Kidney (tissue), 14 donors: Measurements from ENCODE around the gene ZNF148. TPM values are rescaled to one million over a fixed set of nuclear protein-coding genes. Genes with fewer than 3 reads are reported as not detected.

Experiments
- DNase-seq, 5 donors: peaks; one replicate each; pipeline ENCODE4 v3.0.0-alpha.2; 2013 to 2020
- FAIRE-seq: peaks from 2 replicates; lab custom pipeline; 2012; peaks lifted over from hg19 to GRCh38; lab: Jason Lieb, UNC
- H3K27ac ChIP-seq, 2 donors: one replicate each; pipeline ENCODE4 v1.7.0; 2013; ENCODE audit warnings: low read depth in 2 of 2, low read length in 2 of 2, inconsistent platforms in 1 of 2
- H3K27me3 ChIP-seq: one replicate; pipeline ENCODE4 v1.7.1; 2013; ENCODE audit warnings: low read length, inconsistent platforms; ENCODE audit not compliant: control insufficient read depth, insufficient read depth
- H3K36me3 ChIP-seq, 3 donors: one replicate each; pipeline versions ENCODE4 v1.7.0 to v1.7.1; 2013; ENCODE audit warnings: low read length in 3 of 3, control low read depth in 1 of 3, inconsistent platforms in 1 of 3; ENCODE audit not compliant: insufficient read depth in 3 of 3, control insufficient read depth in 2 of 3
- H3K4me1 ChIP-seq, 3 donors: one replicate each; pipeline versions ENCODE4 v1.7.0 to v1.7.1; 2013; ENCODE audit warnings: low read length in 3 of 3, inconsistent platforms in 1 of 3, low read depth in 1 of 3; ENCODE audit not compliant: control insufficient read depth in 2 of 3, insufficient read depth in 2 of 3
- H3K4me3 ChIP-seq, 3 donors: one replicate each; pipeline versions ENCODE4 v1.7.0 to v1.8.1; 2013; ENCODE audit warnings: low read length in 3 of 3, control low read depth in 1 of 3, inconsistent platforms in 1 of 3
- H3K9ac ChIP-seq, 3 donors: one replicate each; pipeline versions ENCODE4 v1.7.0 to v1.7.1; 2013; ENCODE audit warnings: low read length in 3 of 3, control low read depth in 1 of 3, inconsistent platforms in 1 of 3
- H3K9me3 ChIP-seq, 3 donors: one replicate each; pipeline versions ENCODE4 v1.7.0 to v1.7.1; 2013; ENCODE audit warnings: low read length in 3 of 3, control low read depth in 1 of 3, inconsistent platforms in 1 of 3; ENCODE audit not compliant: control insufficient read depth in 2 of 3, insufficient read depth in 1 of 3
- intact Hi-C: fragments of 100-400 bp; cut with DNase I; formaldehyde crosslinking; loops from one replicate; pipeline ENCODE4 v1.11.1; 2022
- polyA plus RNA-seq: library from polyadenylated mRNA; stranded (reverse); fragments of 350-450 nt; fragmentation: Illumina TruSeq; extraction: RNeasy Lipid Tissue Mini Kit (QIAGEN cat#74804); gene quantifications from one replicate; pipeline ENCODE4 v1.2.3, GENCODE V29; 2014; ENCODE audit warnings: low read depth, low replicate concordance; ENCODE audit not compliant: insufficient read depth
- total RNA-seq: library from RNA; stranded (reverse); fragmentation: NEBNext Ultra II Directional; extraction: Animal tissue kit (Norgen Biotek cat#: 25700); gene quantifications from one replicate; pipeline ENCODE4 v1.2.1, GENCODE V29; 2021
- TF ChIP-seq, protein P1 (sequence below): IDR thresholded peaks from 3 replicates; pipeline ENCODE4 v1.5.1; 2012; ENCODE audit warnings: mild to moderate bottlenecking, moderate library complexity, borderline replicate concordance; ENCODE audit not compliant: insufficient read depth; ENCODE audit errors: extremely low read depth
- donor health status: control.
- donor health status: control.
- donor health status: control.
- donor health status: control.
- donor health status: control.
- donor health status: DM: yes; HTN: yes; CAD: no.
- donor health status: Normal renal cell carcinoma (clear cell type).

ZNF148 gene
- total and polyA plus RNA-seq, 2 donors from 2014 or later = 5.4 to 74.4 TPM

DNA sequence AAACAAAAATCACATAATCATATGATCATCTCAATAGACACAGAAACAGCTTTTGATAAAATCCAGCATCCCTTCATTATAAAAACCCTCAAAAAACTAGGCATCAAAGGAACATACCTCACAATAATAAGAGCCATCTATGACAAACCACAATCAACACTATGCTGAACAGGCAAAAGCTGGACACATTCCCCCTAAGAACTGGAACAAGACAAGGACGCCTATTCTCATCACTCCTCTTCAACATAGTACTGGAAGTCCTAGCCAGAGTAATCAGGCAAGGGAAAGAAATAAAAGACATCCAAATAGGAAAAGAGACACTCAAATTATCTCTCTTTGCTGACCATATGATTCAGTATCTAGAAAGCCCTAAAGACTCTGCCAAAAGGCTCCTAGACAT is 107.7 kb downstream of the ZNF148 start:
- FAIRE-seq (no peak), DNase-seq (no peak)
- intact Hi-C loops = no loop called here

DNA sequence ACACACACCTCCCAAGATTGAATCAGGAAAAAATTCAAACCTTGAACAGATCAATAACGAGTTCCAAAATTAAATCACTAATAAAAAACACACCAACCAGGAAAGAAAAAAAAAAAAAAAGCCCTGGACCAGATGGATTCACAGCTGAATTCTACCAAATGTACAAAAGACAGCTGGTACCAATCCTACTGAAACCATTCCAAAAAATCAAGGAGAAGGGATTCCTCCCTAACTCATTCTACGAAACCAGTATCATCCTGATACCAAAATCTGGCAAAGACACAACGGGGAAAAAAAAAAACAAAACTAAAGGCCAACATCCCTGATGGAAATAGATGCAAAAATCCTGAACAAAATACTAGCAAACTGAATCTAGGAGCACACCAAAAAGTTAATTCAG is 108.2 kb downstream of the ZNF148 start:
- TF ChIP-seq, protein P1, sequence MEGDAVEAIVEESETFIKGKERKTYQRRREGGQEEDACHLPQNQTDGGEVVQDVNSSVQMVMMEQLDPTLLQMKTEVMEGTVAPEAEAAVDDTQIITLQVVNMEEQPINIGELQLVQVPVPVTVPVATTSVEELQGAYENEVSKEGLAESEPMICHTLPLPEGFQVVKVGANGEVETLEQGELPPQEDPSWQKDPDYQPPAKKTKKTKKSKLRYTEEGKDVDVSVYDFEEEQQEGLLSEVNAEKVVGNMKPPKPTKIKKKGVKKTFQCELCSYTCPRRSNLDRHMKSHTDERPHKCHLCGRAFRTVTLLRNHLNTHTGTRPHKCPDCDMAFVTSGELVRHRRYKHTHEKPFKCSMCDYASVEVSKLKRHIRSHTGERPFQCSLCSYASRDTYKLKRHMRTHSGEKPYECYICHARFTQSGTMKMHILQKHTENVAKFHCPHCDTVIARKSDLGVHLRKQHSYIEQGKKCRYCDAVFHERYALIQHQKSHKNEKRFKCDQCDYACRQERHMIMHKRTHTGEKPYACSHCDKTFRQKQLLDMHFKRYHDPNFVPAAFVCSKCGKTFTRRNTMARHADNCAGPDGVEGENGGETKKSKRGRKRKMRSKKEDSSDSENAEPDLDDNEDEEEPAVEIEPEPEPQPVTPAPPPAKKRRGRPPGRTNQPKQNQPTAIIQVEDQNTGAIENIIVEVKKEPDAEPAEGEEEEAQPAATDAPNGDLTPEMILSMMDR = no peak
- FAIRE-seq = no peak
- intact Hi-C loops = no loop called here

More for the DNA sequence above, 107.7 kb downstream of the ZNF148 start:
- Histone ChIP-seq H3K27ac (no peak overlapping the region), H3K9me3 (no peaks in the 10 kb centered on the region), H3K36me3 (peaks cover 0 to 2% (median 0%) of the 10 kb centered on the region in 3 donors), H3K27me3 (no peaks in the 10 kb centered on the region), H3K9ac (no peak overlapping the region), H3K4me3 (no peak overlapping the region), H3K4me1 (peaks cover 0 to 6% (median 0%) of the 10 kb centered on the region in 3 donors)
- TF ChIP-seq, protein P1 = no peak

DNA sequence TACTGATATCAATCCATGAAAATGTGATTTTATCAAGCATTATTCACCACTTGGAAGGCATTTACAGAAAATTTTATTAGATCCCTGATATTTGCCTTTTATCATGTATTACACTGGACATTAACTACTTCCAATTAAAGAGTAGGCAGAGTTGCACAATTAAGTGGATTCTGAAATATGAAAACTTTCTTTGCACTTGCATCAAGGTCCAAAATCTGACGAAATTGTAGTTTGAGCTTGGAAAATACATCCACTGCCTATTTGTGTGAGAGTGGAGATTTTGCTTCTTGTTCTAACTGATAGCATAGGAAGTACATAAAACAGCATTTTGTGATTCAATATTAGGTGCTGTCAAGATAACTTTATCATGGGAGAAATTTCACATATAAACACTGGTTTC is 113.0 kb downstream of the ZNF148 start:
- Histone ChIP-seq H3K27ac (no peak overlapping the region), H3K27me3 (no peaks in the 10 kb centered on the region), H3K9me3 (no peaks in the 10 kb centered on the region), H3K36me3 (no peaks in the 10 kb centered on the region), H3K9ac (no peak overlapping the region), H3K4me1 (peaks cover 0 to 6% (median 0%) of the 10 kb centered on the region in 3 donors), H3K4me3 (no peak overlapping the region)
- DNase-seq = no peak
- intact Hi-C loops = no loop called here
- FAIRE-seq = no peak
- TF ChIP-seq, protein P1 = no peak

More for the DNA sequence above, 108.2 kb downstream of the ZNF148 start:
- Histone ChIP-seq H3K9ac (no peak overlapping the region), H3K27me3 (no peaks in the 10 kb centered on the region), H3K9me3 (no peaks in the 10 kb centered on the region), H3K36me3 (peaks cover 0 to 2% (median 0%) of the 10 kb centered on the region in 3 donors), H3K27ac (no peak overlapping the region), H3K4me1 (peaks cover 0 to 6% (median 0%) of the 10 kb centered on the region in 3 donors), H3K4me3 (no peak overlapping the region)
- DNase-seq = no peak

DNA sequence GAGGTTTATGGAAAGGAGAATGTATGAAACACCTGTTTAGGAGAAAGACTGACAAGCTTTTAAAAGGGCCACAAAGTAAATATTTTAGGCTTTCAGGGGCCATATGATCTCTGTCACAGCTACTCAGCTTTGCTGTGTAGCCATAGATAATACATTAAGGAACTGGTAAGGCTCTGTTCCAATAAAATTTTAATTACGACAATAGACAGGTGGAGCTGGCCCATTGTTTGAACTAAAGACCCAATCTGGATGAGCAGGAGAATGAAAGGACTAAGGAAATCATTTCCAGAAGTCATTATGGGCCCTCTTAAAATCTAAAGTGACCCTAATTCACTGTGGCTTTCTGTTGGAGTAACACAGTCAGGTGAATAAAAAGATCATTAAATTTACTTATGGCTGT is 114.1 kb downstream of the ZNF148 start:
- Histone ChIP-seq H3K27ac (no peak overlapping the region), H3K9me3 (peaks cover 0 to 4% (median 0%) of the 10 kb centered on the region in 3 donors), H3K4me3 (no peak overlapping the region), H3K36me3 (peaks cover 0 to 2% (median 0%) of the 10 kb centered on the region in 3 donors), H3K4me1 (peaks cover 0 to 6% (median 0%) of the 10 kb centered on the region in 3 donors), H3K27me3 (no peaks in the 10 kb centered on the region), H3K9ac (no peak overlapping the region)
- intact Hi-C loops = no loop called here
- no peak for DNase-seq
- no peak for FAIRE-seq
- TF ChIP-seq, protein P1 = no peak
